Stimulated activated CD8-positive, alpha-beta memory T cell treated with anti-CD3 and anti-CD28 coated beads, Interleukin-15, amount 100 ng/mL, for 4 hours (primary cell): ENCODE measurements around the gene LEP.
"Not testable (repeated sequence)": the region's sequence is repeated elsewhere in the genome, so short reads cannot be mapped to it uniquely, and the experiment has no call there.

Source experiments
- DNase-seq, 2 donors: peaks; one replicate each; pipeline ENCODE4 v3.0.0-alpha.2; 2020; ENCODE audit warnings: low read depth in 2 of 2

Gene LEP

GRCh38 chr7:128271942-128272481, 30.9 kb downstream of the LEP start:
- no peak for DNase-seq

- no peak for DNase-seq
Measured at GRCh38 chr7:128274246-128274883, 33.3 kb downstream of the LEP start.

DNA sequence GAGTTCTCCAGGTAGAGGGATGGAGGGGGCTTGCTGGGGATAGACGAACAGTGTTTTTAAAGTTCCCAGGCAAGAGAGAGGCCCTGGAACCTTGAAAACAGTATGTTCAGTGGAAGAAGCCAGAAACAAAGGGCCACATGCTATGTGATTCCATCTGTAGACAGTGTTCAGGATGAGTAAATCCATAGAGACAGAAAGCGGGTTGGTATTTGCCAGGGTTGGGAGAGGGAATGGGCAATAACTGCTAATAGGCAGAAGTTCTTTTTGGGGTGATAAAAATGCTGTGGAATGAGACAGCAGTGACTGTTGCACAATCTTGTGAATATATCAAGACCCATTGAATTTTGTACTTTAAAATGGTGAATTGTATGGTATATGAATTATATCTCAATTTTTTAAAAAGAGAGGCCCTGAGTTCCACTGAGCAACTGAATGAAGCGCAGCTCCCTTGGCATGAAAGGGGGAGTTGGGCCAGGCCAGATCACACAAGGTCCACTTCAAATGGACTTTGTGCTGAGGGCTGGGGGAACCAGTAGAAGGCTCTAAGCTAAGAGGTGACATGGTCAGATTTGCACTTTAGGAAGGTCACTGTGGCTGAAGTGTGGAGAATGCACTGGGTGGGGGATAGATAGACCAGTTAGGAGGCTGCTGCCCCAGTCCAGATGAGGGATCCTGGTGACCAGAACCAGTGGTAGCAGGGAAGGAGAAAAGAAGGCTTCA, 34.0 kb downstream of the LEP start:
- DNase-seq = no peak

DNA sequence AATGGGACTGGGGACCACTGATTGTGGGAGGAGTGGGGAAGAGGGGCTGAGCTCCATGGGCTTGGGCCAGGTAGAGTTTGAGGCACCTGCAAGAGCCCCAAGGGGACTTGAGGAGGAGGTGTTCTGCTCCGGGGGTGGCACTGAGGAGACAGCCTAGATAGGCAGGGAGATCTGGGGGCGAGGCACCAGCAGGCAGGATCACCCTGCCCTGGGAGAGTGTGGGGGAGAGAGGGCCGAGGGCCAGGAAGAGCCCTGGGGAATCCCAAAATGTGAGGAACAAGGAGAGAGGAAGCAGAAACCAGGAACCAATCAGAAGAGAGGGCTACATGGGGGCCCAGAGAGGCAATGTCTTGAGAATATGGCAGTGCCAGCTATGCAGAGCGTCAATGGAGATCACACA, 34.6 kb downstream of the LEP start:
- no peak for DNase-seq

- no peak for DNase-seq
Measured at GRCh38 chr7:128278366-128278765, 37.3 kb downstream of the LEP start.

GRCh38 chr7:128279124-128279713, 38.1 kb downstream of the LEP start:
- DNase-seq = no peak

GRCh38 chr7:128280451-128280850, 39.4 kb downstream of the LEP start:
- DNase-seq = not testable (repeated sequence)

DNA sequence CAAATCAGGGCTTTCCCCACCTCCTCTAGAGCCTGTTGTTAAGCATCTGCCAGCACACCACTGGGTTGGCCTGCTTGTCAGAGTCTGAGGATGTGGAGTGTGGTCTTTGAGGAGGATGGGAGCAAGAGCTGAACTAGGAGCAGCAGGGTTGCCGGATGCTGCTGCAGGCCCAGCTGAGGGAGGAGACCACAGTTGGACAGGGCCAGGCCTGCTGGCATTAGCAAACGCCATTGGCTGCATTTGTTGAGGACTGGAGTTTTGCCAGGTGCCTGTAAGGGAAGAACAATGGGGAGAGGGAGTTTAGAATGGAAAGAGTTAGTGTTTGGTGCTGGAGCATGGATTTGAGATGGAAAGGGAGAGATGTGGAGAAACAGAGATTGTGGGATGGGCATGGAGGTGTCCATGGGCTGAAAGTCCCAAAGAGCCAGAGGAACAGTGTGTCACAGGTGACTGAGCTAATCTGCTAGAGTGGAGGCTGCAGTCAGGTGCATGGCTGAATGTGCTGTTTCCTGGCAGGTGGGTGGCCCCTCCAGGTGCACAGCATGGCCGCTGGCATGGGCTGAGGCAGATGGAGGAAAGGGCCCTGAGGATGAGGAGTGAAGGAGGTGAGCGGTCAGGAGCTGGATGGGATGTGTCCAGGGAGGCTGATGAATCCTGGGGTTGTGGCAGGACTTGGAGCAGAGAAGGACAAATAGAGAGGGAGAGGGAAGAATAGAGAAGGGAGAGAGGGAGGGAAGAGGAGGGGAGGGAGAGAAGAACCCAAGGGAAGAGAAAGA, 40.7 kb downstream of the LEP start:
- no peak for DNase-seq

GRCh38 chr7:128284102-128284501, 43.0 kb downstream of the LEP start:
- no peak for DNase-seq

DNA sequence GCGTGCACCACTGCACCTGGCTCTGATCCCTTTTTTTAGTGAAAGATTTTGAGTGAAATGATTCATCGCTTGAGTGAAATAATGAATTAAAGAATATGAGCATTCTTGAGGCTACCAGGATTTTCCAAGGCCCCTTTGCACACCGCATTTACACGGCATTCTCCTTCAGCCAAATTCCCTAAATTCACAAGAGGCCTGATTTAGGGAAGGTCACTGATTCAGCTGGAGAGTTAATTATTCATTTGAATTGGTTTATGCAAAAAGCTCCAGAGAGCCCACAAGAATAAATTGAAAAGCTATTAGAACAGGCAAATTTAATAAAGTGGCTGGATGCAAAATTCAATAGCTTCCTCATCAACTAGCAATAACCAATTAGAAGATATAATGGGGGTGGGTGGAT, 46.5 kb downstream of the LEP start:
- no peak for DNase-seq

GRCh38 chr7:128298004-128298403, 56.9 kb downstream of the LEP start:
- not testable (repeated sequence) for DNase-seq

DNA sequence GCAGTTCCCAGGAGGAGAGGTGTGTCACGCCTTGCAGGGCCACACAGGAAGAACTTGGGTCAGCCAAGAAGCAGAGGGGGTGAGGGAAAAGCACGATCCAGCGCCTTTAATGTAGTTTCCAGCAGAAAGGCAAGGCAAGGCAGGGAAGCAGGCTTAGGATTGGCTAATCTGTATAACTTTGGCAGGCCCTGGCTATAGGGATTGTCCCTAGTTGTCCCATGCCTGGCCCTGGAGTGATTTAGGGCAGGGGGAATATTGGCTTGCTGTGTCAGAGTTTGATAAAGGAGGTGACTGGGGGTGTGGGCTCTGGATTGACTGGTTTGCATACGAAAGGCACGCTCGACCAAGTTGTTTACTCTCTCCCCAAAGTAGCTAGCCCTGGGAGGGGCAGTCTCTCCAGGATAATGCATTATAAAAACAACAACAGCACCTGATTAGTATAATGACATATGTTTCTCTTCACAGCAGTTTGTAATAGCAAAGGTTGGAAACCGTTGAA, 58.1 kb downstream of the LEP start:
- DNase-seq = no peak

DNA sequence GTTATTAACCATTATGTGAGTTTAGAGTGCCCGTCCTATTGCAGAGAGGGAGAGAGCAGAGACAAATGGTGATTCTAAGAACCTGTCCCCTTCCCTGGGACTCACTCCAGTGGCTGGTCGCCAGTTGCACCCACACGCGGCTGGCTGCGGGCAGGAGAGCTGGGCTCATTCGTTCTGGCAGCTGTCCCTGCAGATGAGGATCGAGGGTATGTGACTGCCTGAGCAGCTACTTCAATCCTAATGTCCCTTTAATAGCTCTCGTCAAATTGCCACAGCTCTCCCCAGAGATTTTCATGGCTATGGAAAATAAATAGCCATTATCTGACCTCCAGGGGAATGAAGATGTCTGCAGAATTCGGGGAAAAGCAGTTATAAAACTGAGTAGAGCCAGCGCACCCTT, 61.1 kb downstream of the LEP start:
- DNase-seq = no peak

- DNase-seq = no peak
Measured at GRCh38 chr7:128303133-128303532, 62.1 kb downstream of the LEP start.

DNA sequence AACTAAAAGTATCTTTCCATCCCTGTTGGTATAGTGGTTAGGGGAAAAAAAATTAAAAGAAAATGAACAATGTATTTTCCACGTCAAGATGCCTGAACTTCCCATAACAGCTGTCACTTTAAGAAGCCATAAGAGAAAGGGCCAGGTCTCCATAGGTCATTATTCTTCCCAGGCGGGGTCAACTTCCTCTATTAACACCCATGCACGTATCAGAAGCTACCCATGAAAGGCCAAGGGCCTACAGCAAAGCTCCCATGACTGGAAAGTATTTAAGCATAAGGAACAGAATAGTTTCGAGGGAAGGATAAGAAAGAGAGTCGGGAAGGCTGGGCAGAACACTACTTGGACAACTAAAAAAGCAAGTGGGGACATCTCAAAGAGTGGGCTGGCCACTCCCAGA, 62.6 kb downstream of the LEP start:
- no peak for DNase-seq

DNA sequence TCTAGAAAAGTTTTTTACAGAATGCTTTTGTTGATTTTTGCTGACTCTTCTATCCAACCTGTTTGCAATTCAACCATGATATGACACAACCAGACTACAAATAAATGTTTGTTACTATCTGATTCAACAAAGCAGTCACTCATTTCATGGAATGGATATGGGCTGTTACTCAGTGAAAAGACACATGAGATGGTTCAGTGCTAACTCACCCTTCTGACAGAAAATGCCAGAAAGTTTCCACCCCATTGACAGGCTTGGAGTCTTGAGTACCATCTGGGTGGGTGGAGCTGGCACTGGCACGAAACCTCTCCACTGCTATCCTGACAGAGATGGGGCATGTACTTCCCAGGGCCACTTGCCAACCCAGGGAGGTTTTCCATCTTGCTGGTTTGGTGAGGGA, 63.1 kb downstream of the LEP start:
- DNase-seq = no peak

DNA sequence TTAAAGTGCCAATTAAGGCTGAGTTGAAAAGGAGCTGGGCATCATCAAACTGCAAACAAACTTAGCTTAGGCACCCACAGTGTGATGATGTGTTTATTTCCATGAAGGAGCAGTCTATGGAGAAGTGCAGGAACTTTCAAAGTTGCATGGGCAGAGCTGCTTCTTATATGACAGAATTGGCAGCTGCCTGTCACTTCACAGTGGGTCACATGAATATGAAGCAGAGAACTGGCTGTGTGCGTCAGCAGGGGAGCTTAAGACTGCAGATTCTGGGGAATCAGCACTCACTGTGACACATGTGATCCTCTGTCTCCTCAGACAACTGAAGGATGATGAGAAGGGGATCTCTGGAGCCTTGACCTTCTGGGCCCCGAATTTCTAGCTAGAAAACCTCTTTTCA, 66.0 kb downstream of the LEP start:
- DNase-seq = no peak
